GM18526 (cell line): ENCODE results near the gene CACNA1C.

Source experiments
- POLR2A ChIP-seq: IDR thresholded peaks from 3 replicates; pipeline ENCODE4 v1.6.1; 2011; ENCODE audit not compliant: insufficient read length; ENCODE audit errors: extremely low read depth

The CACNA1C gene

DNA sequence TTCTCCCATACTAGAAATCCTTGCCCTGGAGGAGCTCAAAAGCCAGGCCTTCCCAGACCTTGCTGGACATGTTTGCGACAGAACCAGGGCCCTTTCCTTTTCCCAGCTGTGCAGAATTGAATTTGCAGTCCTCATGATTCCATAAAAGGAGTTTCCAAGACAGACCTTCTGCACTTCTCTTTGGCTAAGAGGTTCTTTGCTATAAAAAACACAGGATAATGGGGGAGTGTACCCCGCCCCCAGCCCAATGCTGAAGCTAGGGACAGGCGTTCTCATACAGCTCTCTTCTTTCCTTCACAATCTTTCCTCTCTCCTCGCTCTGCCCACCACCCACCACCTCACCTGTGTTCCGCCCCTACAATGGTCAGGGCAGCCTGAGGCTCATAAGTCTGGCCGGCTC lies 569.7 kb downstream of the CACNA1C start:
- TF ChIP-seq POLR2A, result no peak

DNA sequence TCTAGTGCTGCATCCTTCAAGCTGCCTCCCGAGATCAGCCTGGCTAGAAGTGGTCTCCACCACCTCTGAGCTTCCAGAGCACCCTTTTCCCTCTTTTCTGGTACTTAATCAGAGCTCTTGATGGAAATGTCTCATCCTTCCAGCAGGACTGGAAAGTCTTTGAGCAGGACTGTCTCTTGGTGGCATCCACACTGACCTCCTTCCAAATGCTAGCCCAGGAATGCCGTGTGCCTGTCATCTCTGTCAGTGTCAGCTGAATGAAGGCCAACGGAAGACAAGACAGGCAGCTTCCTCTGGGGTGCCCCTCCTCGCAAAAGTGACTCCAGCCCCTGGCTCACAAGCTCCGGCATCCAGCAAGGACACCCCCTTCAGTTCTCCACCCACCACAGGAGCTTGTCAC lies 570.7 kb downstream of the CACNA1C start:
- no peak for TF ChIP-seq POLR2A

DNA sequence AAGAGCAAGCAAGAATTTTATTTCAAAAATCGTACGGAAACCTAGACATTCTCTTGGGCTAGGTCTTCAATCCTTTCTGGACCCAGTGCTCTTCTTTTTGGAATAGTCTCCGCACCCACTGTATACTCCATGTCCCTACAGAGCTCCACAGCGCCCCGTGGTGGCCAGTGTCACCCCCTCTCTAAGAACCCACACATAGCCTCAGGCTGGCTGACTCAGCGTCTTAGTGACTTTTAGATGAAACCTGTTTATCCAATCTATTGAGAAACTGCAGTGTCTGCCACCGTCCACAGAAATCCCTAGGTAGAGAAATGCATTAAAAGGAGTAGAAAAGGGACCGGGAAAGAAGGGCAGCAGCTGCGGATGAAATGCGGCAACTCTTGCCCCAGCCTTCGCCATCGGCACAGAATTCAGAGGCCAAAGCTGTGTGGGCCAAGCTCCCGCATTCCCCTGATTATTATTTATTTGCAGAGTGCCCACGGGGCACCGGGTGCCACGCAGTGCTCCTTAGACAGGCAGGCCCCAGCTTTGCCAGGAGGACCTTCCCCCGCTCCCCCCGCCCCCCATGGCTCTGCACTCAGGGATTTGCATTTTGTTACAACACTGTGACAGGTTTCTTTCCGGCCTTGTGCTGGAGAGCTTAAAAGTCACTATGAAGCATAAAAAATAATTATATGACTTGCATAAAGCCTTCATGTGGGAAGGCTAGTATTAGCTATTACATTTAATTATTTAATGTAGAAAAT lies 571.9 kb downstream of the CACNA1C start:
- no peak for TF ChIP-seq POLR2A

DNA sequence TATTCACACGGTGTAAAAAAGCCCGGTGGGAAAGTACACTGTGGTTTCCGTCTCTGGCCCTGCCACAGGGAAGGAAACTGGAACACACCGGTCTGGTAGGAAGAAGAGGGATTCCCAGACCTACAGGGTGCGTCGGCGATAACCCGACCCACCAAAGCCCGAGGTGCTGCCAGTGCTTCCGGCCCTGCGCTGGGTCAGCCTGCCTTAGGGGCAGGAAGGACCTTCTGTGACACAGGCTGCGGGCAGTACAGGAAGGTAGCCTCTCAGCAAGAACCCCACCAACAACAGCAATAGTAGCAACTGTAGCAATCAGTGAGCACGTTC lies 572.5 kb downstream of the CACNA1C start:
- TF ChIP-seq POLR2A, result no peak

DNA sequence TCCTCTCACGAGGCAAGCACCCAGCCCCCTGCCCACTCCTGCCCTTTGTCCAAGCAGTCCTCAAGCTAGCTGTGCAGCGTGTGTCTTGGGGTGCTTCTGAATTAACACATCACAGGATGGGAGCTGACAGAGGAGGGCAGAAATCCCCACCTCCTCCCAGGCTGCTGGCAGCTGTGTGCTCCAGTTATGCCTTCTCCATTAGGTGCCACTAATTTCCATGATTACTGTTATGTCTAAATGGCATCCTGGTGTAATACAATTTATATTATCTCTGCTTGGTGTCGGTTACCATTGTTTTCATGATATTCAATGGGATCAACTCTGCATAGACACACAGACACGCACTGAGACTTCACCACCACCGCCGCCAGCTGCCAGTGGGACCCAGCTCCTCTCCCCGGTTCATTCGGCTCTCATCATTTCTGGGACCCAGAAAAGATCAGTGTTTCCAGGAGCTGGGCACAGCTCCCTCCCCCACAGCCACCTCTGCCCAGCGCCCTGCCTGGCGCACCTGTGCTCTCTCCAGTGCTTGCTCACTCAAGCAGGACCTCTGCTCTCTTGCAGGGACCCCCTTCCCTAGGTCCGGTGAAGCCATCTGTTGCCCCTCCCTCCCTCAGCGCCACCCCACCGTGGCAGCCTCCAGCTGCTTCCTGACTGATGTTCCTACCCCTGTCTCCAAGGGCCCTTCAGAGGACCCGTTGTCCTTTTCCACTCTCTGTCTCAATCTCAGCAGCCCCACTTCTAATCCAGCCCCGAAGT lies 574.5 kb downstream of the CACNA1C start:
- no peak for TF ChIP-seq POLR2A

DNA sequence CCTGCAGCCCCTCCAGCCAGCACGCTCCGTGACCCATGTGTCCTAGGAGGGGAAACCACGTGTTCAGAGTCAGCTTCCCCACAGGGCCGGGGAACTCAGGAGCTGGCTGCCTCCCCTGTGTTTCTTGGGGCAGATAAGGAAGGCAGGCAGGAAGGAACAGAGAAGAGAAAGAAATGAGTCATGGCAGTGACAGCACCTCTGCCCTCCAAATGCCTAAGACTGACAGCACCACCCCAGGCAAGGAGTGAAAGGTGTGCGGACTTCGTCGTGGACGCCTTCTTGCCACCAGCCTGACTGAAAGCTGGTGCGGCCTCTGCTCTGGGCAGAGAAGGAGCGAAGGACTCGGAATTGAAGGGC lies 575.0 kb downstream of the CACNA1C start:
- no peak for TF ChIP-seq POLR2A

DNA sequence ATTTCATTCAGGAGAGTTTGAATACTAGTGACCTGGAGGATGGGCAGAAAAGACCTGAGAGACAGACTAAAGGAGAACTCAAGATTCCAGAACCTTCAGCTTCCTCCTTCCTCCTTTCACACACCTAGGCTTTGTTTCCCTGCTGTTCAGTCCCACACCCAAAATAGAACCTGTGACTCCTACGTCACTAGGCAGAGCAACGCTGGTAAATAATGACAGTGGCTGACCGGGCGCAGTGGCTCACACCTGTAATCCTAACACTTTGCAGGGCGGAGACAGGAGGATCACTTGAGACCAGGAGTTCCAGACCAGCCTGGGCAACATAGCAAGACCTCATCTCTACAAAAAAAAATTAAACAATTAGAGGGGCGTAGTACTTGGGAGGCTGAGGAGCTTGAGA lies 575.6 kb downstream of the CACNA1C start:
- TF ChIP-seq POLR2A, result no peak

DNA sequence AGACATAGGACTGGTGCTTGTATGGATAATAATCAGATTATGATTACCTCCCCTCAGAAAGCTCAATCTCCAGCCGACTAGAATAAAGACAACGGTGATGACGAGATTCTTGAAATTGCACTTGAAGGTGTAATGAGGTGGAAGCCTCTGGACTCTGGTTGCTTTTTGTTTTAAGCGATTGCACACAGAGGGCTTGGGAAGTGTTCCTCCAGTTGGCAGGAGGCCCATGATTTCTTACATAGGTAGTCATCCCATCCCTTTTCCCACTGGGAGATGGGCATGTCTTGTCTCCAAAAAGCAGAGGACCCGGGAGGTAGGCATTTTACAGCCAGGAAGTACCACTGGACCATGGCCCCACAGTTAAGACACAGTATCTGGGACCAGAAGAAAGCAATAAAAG lies 576.3 kb downstream of the CACNA1C start:
- no peak for TF ChIP-seq POLR2A

DNA sequence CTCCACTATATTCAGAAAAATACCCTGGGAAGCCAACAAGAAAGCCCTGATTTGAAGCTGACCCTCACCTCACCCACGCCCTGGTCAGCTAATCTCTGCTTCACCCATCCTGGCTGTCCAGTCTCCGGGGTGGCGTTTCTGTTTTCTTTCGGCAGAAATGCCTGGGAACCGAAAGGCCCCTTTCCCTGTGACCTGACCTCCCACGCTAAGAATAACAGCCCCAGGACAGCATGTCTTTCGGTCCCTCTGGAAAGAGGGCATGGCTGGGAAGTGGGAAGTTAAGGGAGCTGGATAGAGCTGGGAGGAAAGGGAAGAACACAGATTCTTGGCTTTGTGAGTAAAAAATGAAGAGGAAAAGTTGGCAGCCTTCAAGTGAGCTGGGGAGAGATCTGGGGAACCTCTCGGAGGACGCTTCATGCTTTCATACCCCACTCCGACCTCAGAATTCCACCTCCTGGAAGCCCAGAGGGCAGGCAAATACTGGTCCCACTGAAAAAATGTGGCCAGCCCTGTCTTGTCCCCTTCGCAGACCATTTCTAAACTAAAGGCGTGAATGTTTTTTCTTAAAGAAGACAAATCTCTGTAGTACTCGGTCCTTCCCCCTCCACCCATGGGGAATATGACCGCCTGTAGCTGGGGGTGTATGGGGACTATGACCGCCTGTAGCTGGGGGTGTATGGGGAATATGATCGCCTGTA lies 579.0 kb downstream of the CACNA1C start:
- no peak for TF ChIP-seq POLR2A

DNA sequence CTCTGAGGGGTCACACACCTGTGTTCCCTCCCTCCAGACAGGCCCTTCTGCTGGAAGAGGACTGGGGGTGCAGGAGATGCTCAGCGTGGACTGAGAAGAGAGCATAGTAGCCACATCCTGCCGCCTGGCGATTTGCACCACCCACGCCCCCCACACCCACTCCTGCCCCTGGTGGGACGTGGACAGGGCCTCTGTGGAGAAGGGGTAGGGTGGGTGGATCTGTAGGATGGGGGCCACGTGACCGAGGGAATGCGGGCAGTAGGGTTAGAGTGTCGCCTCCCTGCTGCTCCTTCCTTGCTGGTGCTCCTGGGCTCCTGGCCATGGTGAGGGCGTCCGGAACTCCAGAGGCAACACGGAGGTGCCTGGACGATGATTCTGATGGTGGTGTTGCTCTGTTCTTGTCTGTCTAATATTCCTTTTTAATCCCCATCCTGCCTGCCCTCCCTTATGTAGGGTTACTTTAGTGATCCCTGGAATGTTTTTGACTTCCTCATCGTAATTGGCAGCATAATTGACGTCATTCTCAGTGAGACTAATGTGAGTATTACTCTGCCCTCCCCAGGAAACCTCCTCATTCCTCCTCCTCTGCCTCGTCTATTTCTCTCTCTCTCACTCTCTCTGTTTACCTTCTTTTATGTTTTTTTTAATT lies 580.5 kb downstream of the CACNA1C start:
- no peak for TF ChIP-seq POLR2A

DNA sequence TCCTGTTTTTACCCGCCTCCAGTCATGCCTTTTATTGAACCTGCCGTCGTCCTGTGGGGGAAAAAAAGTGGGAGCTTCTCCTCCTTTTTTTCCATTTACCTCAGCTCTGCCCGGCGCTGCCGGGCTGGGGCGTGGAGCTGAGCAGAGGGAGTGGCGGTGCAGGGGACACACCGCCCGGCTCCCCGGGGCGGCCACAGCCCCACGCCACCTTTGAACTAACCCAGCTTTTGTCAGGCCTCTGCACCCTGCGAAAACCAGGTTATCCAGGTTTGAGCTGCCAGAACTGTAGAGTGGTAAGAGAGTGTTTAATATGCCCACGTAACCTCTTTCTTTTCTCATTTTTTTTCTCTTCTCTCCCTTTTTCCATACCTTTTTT lies 581.0 kb downstream of the CACNA1C start:
- TF ChIP-seq POLR2A, result no peak

DNA sequence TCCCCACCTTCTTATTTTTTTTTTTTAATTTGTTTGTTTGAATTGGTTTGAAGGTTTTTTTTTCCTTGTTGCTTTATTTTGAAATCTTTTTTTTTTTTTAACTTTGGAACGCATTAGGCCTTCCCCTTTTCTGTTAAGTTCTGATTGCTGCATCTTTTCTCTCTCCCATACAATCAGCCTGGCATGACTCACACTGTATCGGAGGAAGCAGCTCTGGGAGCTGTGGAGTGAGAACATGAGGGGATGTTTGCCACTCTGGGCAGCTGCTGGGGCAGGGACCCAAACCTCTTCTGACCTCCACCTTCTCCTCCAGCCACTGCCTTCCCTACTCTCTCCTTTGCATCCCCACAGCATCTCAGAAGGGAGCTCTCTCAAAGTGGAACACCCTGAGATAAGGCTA lies 581.7 kb downstream of the CACNA1C start:
- no peak for TF ChIP-seq POLR2A

DNA sequence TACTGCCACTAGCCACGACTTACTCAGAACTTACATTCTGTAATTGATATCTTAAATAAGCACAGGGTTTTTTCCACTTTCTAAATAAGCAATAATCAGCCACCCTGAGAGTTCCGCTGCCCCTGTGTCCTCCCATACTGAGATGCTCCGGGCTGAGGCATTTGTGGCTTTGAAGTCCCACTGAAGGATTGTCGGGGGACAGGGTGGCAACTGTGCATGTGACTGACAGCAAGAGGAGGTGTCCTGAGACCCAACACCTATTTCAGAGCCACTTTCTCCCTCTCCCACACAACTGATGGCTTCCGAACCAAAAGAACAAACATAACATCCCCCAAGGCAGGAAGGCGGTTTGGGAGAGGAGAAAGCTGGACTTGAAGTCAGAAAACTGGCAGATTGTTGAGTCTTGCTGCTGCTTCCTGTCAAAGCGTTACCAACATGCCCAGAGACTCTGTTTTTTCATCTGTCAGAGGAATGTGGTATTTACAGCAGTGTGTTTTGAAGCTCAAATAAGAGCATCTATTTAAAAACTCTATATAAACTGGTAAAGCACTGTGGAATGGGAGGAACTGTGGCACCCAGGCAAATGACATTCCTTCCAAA lies 584.1 kb downstream of the CACNA1C start:
- TF ChIP-seq POLR2A, result no peak

DNA sequence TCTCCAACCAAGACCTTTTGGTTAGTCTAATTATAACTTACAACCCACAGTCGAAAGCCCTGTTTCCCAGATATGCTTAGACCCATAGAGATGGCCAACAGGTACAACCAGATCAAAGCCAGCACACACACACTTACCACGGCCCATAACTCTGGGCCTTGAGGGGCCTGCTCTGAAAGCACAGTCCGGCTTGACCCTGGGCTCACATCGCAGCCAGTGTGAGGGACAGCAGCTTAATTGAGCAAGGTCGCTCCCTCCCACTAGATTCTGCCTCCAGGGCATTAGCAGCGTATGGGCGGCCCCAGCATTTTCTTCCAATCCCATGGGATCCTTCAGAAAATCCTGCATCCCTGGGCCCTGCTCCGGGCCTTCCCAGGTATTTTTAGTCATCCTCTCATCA lies 584.6 kb downstream of the CACNA1C start:
- no peak for TF ChIP-seq POLR2A

DNA sequence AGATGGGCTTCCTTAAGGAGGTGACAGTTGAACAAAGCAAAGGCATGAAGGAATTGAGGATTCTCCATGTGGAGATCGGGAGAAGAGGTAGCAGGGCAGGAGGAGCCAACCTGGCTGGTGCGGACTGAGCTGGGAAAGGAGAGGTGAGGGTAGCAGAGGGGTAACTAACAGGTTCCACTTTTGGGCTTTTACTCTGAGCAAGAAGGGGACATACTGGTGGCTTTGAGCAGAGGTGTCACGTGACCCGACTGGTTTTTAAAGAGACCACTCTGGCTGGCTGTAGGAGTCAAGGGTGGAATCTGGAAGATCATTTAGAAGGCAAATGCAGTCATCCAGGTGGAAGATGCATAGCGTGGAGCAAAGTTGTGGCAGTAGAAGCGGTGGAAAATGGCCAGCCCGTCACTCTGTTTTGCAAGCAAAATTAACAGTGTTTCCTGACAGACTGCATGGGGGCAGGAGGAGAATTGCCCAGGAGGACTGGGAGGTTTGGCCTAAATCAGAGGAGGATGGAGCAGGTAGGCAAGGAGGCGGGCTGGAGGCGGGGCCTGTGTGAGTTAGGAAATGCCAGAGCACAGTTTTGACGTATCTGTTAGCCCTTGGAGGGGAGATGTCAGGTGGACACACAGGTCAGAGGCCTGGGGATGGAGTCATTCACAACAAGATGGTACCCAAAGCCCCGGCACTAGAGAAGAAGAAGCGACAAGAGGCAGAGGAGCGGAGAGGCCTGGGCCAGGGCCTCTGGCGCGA lies 585.7 kb downstream of the CACNA1C start:
- no peak for TF ChIP-seq POLR2A
